Spleen (tissue), 11 donors: ENCODE results near the gene ZDHHC17. TPM values are rescaled to one million over a fixed set of nuclear protein-coding genes. Genes with fewer than 3 reads are reported as not detected.
A peak's percentile ranks its signal among the peaks of the same experiment; 100 is the strongest.

ENCODE experiments used
- DNase-seq: peaks from one replicate; pipeline ENCODE4 v3.0.0-alpha.2; 2020
- H3K27ac ChIP-seq, 8 donors: fragments of 200-600 bp; sonication (generic) in 7 of 8; 1 replicate in 4 of 8; 2 replicates in 4 of 8; pipeline versions ENCODE4 v1.5.0 to v1.8.0; 2016 to 2021; ENCODE audit warnings: inconsistent platforms in 4 of 8, mild to moderate bottlenecking in 4 of 8, moderate library complexity in 1 of 8
- H3K27me3 ChIP-seq, 7 donors: fragments of 200-600 bp; sonication (generic) in 6 of 7; replicated peaks in 1 of 7; 1 replicate in 4 of 7; 2 replicates in 3 of 7; pipeline versions ENCODE4 v1.5.0 to v1.8.0; 2016 to 2021; ENCODE audit warnings: inconsistent platforms in 3 of 7, mild to moderate bottlenecking in 1 of 7
- H3K36me3 ChIP-seq, 6 donors: fragments of 200-600 bp; sonication (generic) in 5 of 6; 1 replicate in 4 of 6; 2 replicates in 2 of 6; pipeline versions ENCODE4 v1.5.0 to v1.8.0; 2016 to 2021; ENCODE audit warnings: inconsistent platforms in 2 of 6
- H3K4me1 ChIP-seq, 6 donors: fragments of 200-600 bp; sonication (generic) in 5 of 6; 1 replicate in 3 of 6; 2 replicates in 3 of 6; pipeline versions ENCODE4 v1.5.0 to v1.8.0; 2016 to 2021; ENCODE audit warnings: inconsistent platforms in 3 of 6
- H3K4me3 ChIP-seq, 8 donors: fragments of 200-600 bp; sonication (generic) in 7 of 8; 1 replicate in 4 of 8; 2 replicates in 4 of 8; pipeline versions ENCODE4 v1.5.0 to v1.8.0; 2016 to 2021; ENCODE audit warnings: inconsistent platforms in 4 of 8, mild to moderate bottlenecking in 4 of 8, moderate library complexity in 2 of 8
- H3K9me3 ChIP-seq, 8 donors: fragments of 200-600 bp; sonication (generic) in 7 of 8; 1 replicate in 4 of 8; 2 replicates in 4 of 8; pipeline versions ENCODE4 v1.5.0 to v1.8.0; 2016 to 2021; ENCODE audit warnings: inconsistent platforms in 4 of 8
- CTCF ChIP-seq, 11 experiments: fragments of 200-600 bp in 7 of 11; fragments of 450-650 bp in 4 of 11; sonication (generic) in 4 of 11; IDR thresholded peaks in 8 of 11; conservative IDR thresholded peaks in 3 of 11; 1 replicate in 7 of 11; 2 replicates in 4 of 11; pipeline versions ENCODE4 v1.4.0 to v1.8.0; 2016 to 2021; ENCODE audit warnings: antibody characterized with exemption in 11 of 11, inconsistent platforms in 4 of 11, mild to moderate bottlenecking in 1 of 11
- POLR2A ChIP-seq, 3 donors: fragments of 450-650 bp; IDR thresholded peaks; one replicate each; pipeline ENCODE4 v1.5.1; 2017; ENCODE audit warnings: antibody characterized with exemption in 3 of 3, mild to moderate bottlenecking in 1 of 3
- POLR2AphosphoS5 ChIP-seq, 3 donors: sonication (generic); formaldehyde crosslinking; IDR thresholded peaks; one replicate each; pipeline ENCODE4 v1.5.1; 2017; ENCODE audit warnings: antibody characterized with exemption in 3 of 3
- WGBS, 5 donors: extraction: QIAGEN DNeasy Blood & Tissue Kit in 3 of 5; methylation state at CpG; one replicate each; pipeline versions ENCODE4 v1.1.5 to v1.1.7; 2013 to 2018; 5-methylcytosine and 5-hydroxymethylcytosine counted together
- intact Hi-C: fragments of 100-400 bp; cut with DNase I; formaldehyde crosslinking; loops from one replicate; pipeline ENCODE4 v1.15.0; 2023; ENCODE audit warnings: low total_unique reads
- polyA plus RNA-seq, 3 donors: library from polyadenylated mRNA; stranded (reverse); fragments of 200-250 nt; gene quantifications; one replicate each; pipeline ENCODE4 v1.2.1, GENCODE V29; 2013
- total RNA-seq, 7 donors: library from RNA; depleted of rRNA in 3 of 7; stranded (reverse); fragments of >200 nt in 3 of 7; fragmentation: NEBNext Ultra II Directional in 4 of 7; extraction: Animal tissue kit (Norgen Biotek cat#: 25700) in 4 of 7; gene quantifications; one replicate each; pipeline versions ENCODE4 v1.1.0 to v1.2.1, GENCODE V29; 2016 to 2021
- donor health status: healthy with polysubstance abuse.
- donor health status: DM: no; HTN: no; CAD: no; lungs with moderate emphysema.
- donor health status: DM: no; HTN: no; CAD: no.
- donor health status: Bipolar disorder and iron deficiency.
- donor health status: healthy.
- donor health status: DM: no; HTN: no; CAD: no.
- donor health status: DM: yes; HTN: yes; CAD: no.

ZDHHC17 gene
- total and polyA plus RNA-seq, 10 donors: 10.1 to 69.4 (median 45.8) TPM

DNA sequence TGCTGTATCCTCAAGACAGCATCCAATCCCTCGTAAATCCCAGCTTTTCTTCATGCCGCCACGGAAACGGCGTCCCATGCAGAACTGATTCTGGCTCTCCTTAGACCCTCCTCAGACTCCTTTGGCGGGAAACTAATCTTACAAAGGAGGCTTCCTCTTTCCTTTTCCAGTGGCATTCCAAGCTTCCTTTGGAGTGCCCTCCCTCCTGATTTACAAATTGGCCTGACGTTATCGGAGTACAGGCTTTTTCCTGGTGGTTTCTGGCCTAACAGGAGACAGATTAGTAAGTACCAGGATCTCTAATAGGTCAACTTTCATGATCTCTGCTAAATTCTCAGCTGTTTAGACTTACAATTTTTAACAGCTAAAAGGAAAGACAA lies 1.3 kb upstream of the ZDHHC17 start:
- intact Hi-C loops: no loop called here
- H3K27me3 ChIP-seq: no peaks in the 10 kb centered on the region
- H3K36me3 ChIP-seq: no peaks in the 10 kb centered on the region
- H3K4me1 ChIP-seq: peaks cover 8 to 46% (median 33%) of the 10 kb centered on the region in 6 donors
- H3K27ac ChIP-seq: peak overlapping the region; percentile 93 to 99 (median 98)
- no peaks in the 10 kb centered on the region for H3K9me3 ChIP-seq
- TF ChIP-seq CTCF (IDR thresholded peaks at IDR 0.05 in 8 of 11, conservative IDR thresholded peaks at IDR 0.05 in 3 of 11): no peak
- TF ChIP-seq POLR2AphosphoS5 (IDR thresholded peaks at IDR 0.05): no peak
- TF ChIP-seq POLR2A (IDR thresholded peaks at IDR 0.05): no peak
- WGBS, 5 donors: 62 to 83% (median 68%) methylated on average over 8 of the region's 8 CpGs
- DNase-seq: peak; percentile 62
- peak overlapping the region in 4 of 8 donors; percentile 63 to 90 (median 64) for H3K4me3 ChIP-seq

- Histone ChIP-seq H3K4me3 (peak overlapping the region; percentile 53 to 90 (median 64)), H3K27me3 (no peaks in the 10 kb centered on the region), H3K4me1 (peaks cover 8 to 69% (median 48%) of the 10 kb centered on the region in 6 donors), H3K36me3 (no peaks in the 10 kb centered on the region), H3K9me3 (no peaks in the 10 kb centered on the region), H3K27ac (peak overlapping the region; percentile 93 to 99 (median 98))
- intact Hi-C loops: no loop called here
- DNase-seq: peak; percentile 65
- WGBS, 5 donors: 18 to 25% (median 21%) methylated on average over 9 of the region's 9 CpGs
- TF ChIP-seq POLR2A (IDR thresholded peaks at IDR 0.05) (no peak), CTCF (IDR thresholded peaks at IDR 0.05 in 8 of 11, conservative IDR thresholded peaks at IDR 0.05 in 3 of 11) (no peak), POLR2AphosphoS5 (IDR thresholded peaks at IDR 0.05) (no peak)
Observed at GRCh38 chr12:76764856-76765255, 941 bp downstream of the ZDHHC17 start.

GRCh38 chr12:76765598-76765997 lies 1.7 kb downstream of the ZDHHC17 start:
- peak overlapping the region in 4 of 8 donors; percentile 63 to 90 (median 68) for H3K4me3 ChIP-seq
- 75 to 90% (median 86%) methylated on average over 6 of the region's 6 CpGs for WGBS, 5 donors
- H3K36me3 ChIP-seq: no peaks in the 10 kb centered on the region
- intact Hi-C loops: no loop called here
- TF ChIP-seq POLR2AphosphoS5 (IDR thresholded peaks at IDR 0.05) (no peak), POLR2A (IDR thresholded peaks at IDR 0.05) (no peak), CTCF (IDR thresholded peaks at IDR 0.05 in 8 of 11, conservative IDR thresholded peaks at IDR 0.05 in 3 of 11) (no peak)
- H3K27me3 ChIP-seq: no peaks in the 10 kb centered on the region
- peaks cover 8 to 76% (median 49%) of the 10 kb centered on the region in 6 donors for H3K4me1 ChIP-seq
- DNase-seq: peak; percentile 56
- no peaks in the 10 kb centered on the region for H3K9me3 ChIP-seq
- peak overlapping the region in 6 of 8 donors; percentile 97 to 99 (median 98) for H3K27ac ChIP-seq

GRCh38 chr12:76766161-76766560 lies 2.2 kb downstream of the ZDHHC17 start:
- H3K4me3 ChIP-seq: no peak overlapping the region
- TF ChIP-seq CTCF (IDR thresholded peaks at IDR 0.05 in 8 of 11, conservative IDR thresholded peaks at IDR 0.05 in 3 of 11) (no peak), POLR2AphosphoS5 (IDR thresholded peaks at IDR 0.05) (no peak), POLR2A (IDR thresholded peaks at IDR 0.05) (no peak)
- H3K36me3 ChIP-seq: no peaks in the 10 kb centered on the region
- H3K27me3 ChIP-seq: no peaks in the 10 kb centered on the region
- peaks cover 8 to 82% (median 53%) of the 10 kb centered on the region in 6 donors for H3K4me1 ChIP-seq
- WGBS, 5 donors: 84 to 92% (median 85%) methylated on average over 4 of the region's 4 CpGs
- intact Hi-C loops: no loop called here
- H3K9me3 ChIP-seq: no peaks in the 10 kb centered on the region
- no peak for DNase-seq
- peak overlapping the region in 2 of 8 donors; percentile 97 to 99 for H3K27ac ChIP-seq
